SU-DHL-6 (cell line): ENCODE data around the gene CINP.
A peak's percentile ranks its signal among the peaks of the same experiment; 100 is the strongest.

Experiments used
- H2AFZ ChIP-seq: fragments of 200-600 bp; sonication (generic); 2 replicates; pipeline ENCODE4 v1.6.1; 2014; ENCODE audit warnings: low read depth, mild to moderate bottlenecking, moderate library complexity, mixed read lengths, antibody characterized with exemption, low read length; ENCODE audit not compliant: severe bottlenecking
- H3F3A ChIP-seq: fragments of 200-600 bp; shearing (Covaris generic); 2 replicates; pipeline ENCODE4 v1.6.0; 2016; ENCODE audit warnings: antibody characterized with exemption, mild to moderate bottlenecking; ENCODE audit not compliant: insufficient read depth
- H3K27ac ChIP-seq: fragments of 200-600 bp; sonication (generic); 2 replicates; pipeline ENCODE4 v1.5.1; 2016; ENCODE audit warnings: low read depth, mild to moderate bottlenecking, low read length, moderate library complexity, mixed read lengths
- H3K27me3 ChIP-seq: fragments of 200-600 bp; sonication (generic), shearing (Covaris generic); 2 replicates; pipeline ENCODE4 v1.6.0; 2014; ENCODE audit warnings: mild to moderate bottlenecking, low read length
- H3K36me3 ChIP-seq: fragments of 200-600 bp; sonication (generic); 2 replicates; pipeline ENCODE4 v1.6.1; 2014; ENCODE audit warnings: mild to moderate bottlenecking, low read length, mixed read lengths
- H3K4me2 ChIP-seq: fragments of 300-600, 200-600 bp; shearing (Covaris generic), sonication (generic); 2 replicates; pipeline ENCODE4 v1.6.0; 2014; ENCODE audit warnings: low read length, low read depth, mild to moderate bottlenecking; ENCODE audit not compliant: poor library complexity, severe bottlenecking
- H3K4me3 ChIP-seq: fragments of 200-600 bp; sonication (generic); 2 replicates; pipeline ENCODE4 v1.5.1; 2014; ENCODE audit warnings: antibody characterized with exemption, low read length, mild to moderate bottlenecking, mixed read lengths; ENCODE audit not compliant: insufficient read depth, poor library complexity, severe bottlenecking
- H3K79me2 ChIP-seq: fragments of 200-600 bp; sonication (generic); 2 replicates; pipeline ENCODE4 v1.6.1; 2014; ENCODE audit warnings: mild to moderate bottlenecking, low read length, moderate library complexity; ENCODE audit not compliant: insufficient read depth
- H3K9ac ChIP-seq: fragments of 200-600 bp; sonication (generic); 2 replicates; pipeline ENCODE4 v1.7.0; 2014; ENCODE audit warnings: mild to moderate bottlenecking, low read length
- H3K9me2 ChIP-seq: fragments of 200-600 bp; sonication (generic); replicated peaks from 2 replicates; pipeline ENCODE4 v1.6.1; 2014; ENCODE audit warnings: low read length; ENCODE audit not compliant: insufficient read depth
- H3K9me3 ChIP-seq: fragments of 200-600 bp; sonication (generic); 2 replicates; pipeline ENCODE4 v1.6.1; 2014; ENCODE audit warnings: low read length, mixed read lengths; ENCODE audit not compliant: insufficient read depth
- H4K20me1 ChIP-seq: fragments of 200-600 bp; sonication (generic); 2 replicates; pipeline ENCODE4 v1.6.1; 2014; ENCODE audit warnings: low read depth, mild to moderate bottlenecking, antibody characterized with exemption, low read length, moderate library complexity, mixed read lengths
- EZH2phosphoT487 ChIP-seq: fragments of 200-600 bp; sonication (generic), shearing (Covaris generic); conservative IDR thresholded peaks from 2 replicates; pipeline ENCODE4 v1.6.1; 2018; ENCODE audit warnings: mild to moderate bottlenecking, antibody characterized with exemption, low read length, moderate library complexity, mixed read lengths
- TF ChIP-seq, protein P1 (sequence below): fragments of 200-600 bp; sonication (generic); IDR thresholded peaks from one replicate; pipeline ENCODE4 v1.5.1; 2017; ENCODE audit warnings: antibody characterized with exemption, mild to moderate bottlenecking, low read length, moderate library complexity; ENCODE audit not compliant: insufficient read depth, poor library complexity, severe bottlenecking

Gene CINP

DNA sequence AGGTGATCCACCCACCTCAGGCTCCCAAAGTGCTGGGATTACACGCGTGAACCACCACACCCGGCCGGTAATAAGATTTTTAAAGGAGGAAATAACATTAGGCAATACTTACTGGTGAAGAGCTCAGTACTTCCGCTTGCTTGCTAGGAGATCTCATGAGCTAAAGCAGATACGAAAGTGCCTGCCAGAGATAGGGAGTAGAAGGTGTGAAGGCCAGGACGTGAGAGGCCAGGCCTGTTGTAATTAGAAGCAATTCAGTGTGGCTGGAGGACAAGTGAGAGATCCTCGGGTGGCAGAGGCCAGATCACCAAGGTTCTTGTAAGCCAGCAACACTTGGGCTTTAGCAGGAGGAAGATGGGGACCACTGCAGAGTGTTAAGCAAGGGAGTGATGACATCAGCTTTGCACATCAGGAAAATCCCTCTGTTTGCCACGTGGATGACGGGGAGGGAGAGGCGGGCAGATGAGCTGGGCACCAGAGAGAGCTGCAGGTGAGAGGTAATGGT lies 7.7 kb upstream of the CINP start:
- TF ChIP-seq, protein P1, sequence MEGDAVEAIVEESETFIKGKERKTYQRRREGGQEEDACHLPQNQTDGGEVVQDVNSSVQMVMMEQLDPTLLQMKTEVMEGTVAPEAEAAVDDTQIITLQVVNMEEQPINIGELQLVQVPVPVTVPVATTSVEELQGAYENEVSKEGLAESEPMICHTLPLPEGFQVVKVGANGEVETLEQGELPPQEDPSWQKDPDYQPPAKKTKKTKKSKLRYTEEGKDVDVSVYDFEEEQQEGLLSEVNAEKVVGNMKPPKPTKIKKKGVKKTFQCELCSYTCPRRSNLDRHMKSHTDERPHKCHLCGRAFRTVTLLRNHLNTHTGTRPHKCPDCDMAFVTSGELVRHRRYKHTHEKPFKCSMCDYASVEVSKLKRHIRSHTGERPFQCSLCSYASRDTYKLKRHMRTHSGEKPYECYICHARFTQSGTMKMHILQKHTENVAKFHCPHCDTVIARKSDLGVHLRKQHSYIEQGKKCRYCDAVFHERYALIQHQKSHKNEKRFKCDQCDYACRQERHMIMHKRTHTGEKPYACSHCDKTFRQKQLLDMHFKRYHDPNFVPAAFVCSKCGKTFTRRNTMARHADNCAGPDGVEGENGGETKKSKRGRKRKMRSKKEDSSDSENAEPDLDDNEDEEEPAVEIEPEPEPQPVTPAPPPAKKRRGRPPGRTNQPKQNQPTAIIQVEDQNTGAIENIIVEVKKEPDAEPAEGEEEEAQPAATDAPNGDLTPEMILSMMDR, result no peak
- no peak for TF ChIP-seq EZH2phosphoT487
- Histone ChIP-seq H2AFZ (peak overlapping the region; percentile 3), H4K20me1 (no peaks in the 10 kb centered on the region; the same call in 1 of the 2 replicates), H3K4me2 (peak overlapping the region; percentile 35), H3K27me3 (no peaks in the 10 kb centered on the region), H3K9me3 (no peaks in the 10 kb centered on the region), H3F3A (no peaks in the 10 kb centered on the region), H3K9ac (no peak overlapping the region; the same call in 1 of the 2 replicates), H3K27ac (no peak overlapping the region), H3K79me2 (no peaks in the 10 kb centered on the region), H3K36me3 (no peaks in the 10 kb centered on the region), H3K4me3 (no peak overlapping the region), H3K9me2 (no peaks in the 10 kb centered on the region)

DNA sequence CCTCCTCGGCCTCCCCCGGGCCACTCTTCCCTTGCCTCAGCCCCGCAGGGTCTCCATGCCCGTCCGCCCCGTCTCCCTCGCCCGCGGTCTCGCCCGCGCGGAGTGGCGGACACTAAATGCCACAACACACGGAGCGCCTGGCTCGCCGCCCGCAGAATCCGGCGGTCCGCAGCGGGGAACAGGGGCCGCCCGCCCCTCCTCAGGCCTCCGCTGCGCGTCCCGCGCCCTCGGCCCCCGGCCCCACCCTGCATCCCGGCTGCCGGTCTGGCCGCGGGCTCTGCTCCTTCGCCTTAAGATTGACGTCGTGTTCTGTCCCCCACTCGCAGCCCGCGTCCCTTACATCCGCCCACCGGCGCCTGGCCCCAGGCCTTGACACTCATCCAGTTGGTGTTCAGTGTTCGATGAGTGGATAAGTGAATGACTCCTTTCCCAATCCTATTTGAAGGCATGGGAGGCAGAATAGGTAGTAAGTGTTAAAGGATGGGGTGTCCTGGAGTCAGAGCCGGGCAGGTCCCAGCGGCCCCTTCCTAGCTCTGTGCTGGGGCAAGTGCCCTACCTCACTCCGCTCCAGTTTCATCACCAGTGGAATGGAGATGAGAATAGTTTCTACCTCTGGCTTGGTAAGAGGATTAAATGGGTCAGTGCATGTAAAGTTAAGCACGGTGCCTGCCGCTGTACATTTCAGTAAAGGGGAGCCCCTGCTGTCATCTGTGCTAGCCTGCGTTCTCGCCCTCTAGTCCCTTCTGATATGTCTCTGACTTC lies 673 bp upstream of the CINP start:
- TF ChIP-seq EZH2phosphoT487, result no peak
- TF ChIP-seq, protein P1, result no peak

DNA sequence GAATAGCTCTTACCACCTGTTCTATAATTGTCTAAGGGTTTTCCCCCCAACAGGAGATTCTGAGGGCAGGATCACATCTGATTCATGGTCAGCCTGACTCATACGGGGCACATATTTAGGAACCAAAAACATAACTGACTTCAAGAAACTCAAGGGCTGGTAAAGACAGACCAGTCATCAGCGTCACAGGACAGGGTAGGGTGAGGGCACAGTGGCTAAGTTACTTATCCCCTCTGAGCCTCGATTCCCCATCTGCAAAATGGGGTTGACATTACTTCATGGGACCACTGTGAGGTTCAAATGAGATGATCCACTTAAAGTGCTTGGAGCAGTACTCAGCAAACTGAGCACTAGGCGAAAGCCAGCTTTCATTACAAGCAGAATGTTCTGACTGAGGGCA lies 606 bp downstream of the CINP start:
- Histone ChIP-seq H3K4me3 (peak overlapping the region; percentile 90), H3K79me2 (no peaks in the 10 kb centered on the region), H3K4me2 (peak overlapping the region; percentile 78), H3K27ac (no peak overlapping the region), H3K36me3 (no peaks in the 10 kb centered on the region), H3F3A (no peaks in the 10 kb centered on the region; the same call in 1 of the 2 replicates), H3K27me3 (no peaks in the 10 kb centered on the region), H3K9me3 (no peaks in the 10 kb centered on the region), H2AFZ (peak overlapping the region; percentile 92), H3K9me2 (no peaks in the 10 kb centered on the region), H4K20me1 (no peaks in the 10 kb centered on the region; the same call in 1 of the 2 replicates), H3K9ac (peak overlapping the region; percentile 77)
- no peak for TF ChIP-seq EZH2phosphoT487
- TF ChIP-seq, protein P1, result no peak

More for the DNA sequence above, 673 bp upstream of the CINP start:
- Histone ChIP-seq H4K20me1 (no peaks in the 10 kb centered on the region; the same call in 1 of the 2 replicates), H3K9ac (peak overlapping the region; percentile 77), H3K9me2 (no peaks in the 10 kb centered on the region), H3F3A (no peaks in the 10 kb centered on the region; the same call in 1 of the 2 replicates), H3K79me2 (no peaks in the 10 kb centered on the region), H3K4me2 (peak overlapping the region; percentile 78), H3K27ac (no peak overlapping the region), H2AFZ (peak overlapping the region; percentile 92), H3K36me3 (no peaks in the 10 kb centered on the region), H3K9me3 (no peaks in the 10 kb centered on the region), H3K4me3 (peak overlapping the region; percentile 90), H3K27me3 (no peaks in the 10 kb centered on the region)
